Measurements from ENCODE around the gene SULT1C4.
"Not testable (repeated sequence)": the region's sequence is repeated elsewhere in the genome, so short reads cannot be mapped to it uniquely, and the experiment has no call there.

Gene SULT1C4

GRCh38 chr2:108428286-108429009, 50.7 kb downstream of the SULT1C4 start:
- TF ChIP-seq CTCF (IDR thresholded peaks at IDR 0.05; ENCODE audit: extremely low read depth, insufficient read depth, missing control alignments): no peak
- in situ Hi-C loops (cut with MboI; ENCODE audit: low pct_unique_long_range_greater_than_20kb, low sequenced_read_pairs, unreplicated experiment): no loop called here
- no peak for DNase-seq (ENCODE audit: low spot score)

GRCh38 chr2:108435578-108435977, 57.8 kb downstream of the SULT1C4 start:
- in situ Hi-C loops (cut with MboI; ENCODE audit: low pct_unique_long_range_greater_than_20kb, low sequenced_read_pairs, unreplicated experiment); DNase-seq (ENCODE audit: low spot score): not testable (repeated sequence)

GRCh38 chr2:108436976-108437375, 59.2 kb downstream of the SULT1C4 start:
- no peak for DNase-seq (ENCODE audit: low spot score)
- TF ChIP-seq CTCF (IDR thresholded peaks at IDR 0.05; ENCODE audit: extremely low read depth, insufficient read depth, missing control alignments): no peak
- in situ Hi-C loops (cut with MboI; ENCODE audit: low pct_unique_long_range_greater_than_20kb, low sequenced_read_pairs, unreplicated experiment): no loop called here

Measured in GM13977 (cell line).